ENCODE data around the gene CD34. TPM values are rescaled to one million over a fixed set of nuclear protein-coding genes. Genes with fewer than 3 reads are reported as not detected.
A peak's percentile ranks its signal among the peaks of the same experiment; 100 is the strongest.

Gene CD34
- total RNA-seq, 6 experiments from 2014 or later: 0.31 to 0.60 (median 0.52) TPM

DNA sequence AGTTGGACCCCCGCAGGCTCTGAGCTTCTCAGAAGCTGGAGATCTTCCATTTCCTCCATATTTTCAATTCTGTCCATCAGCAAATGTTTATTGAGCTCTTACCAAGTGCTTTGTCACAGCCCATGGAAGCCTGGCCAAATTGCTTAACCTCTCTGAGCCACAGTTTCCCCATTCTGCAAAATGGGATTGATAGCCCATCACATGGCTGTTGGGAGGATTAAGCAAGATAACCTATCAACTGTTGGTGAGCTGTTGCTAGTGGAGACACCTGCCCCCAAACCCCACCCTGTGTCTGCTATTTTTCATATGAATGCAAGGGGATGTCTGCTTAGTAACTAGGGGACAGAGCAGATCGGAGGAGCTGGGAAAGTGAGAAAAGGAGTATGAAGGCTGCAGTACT, 38.3 kb downstream of the CD34 start:
- H3K27ac Mint-ChIP-seq: no peak overlapping the region
- peaks cover 12% of the 10 kb centered on the region for H3K27me3 Mint-ChIP-seq (ENCODE audit: insufficient read depth)
- H3K36me3 Mint-ChIP-seq (ENCODE audit: low read depth): no peaks in the 10 kb centered on the region
- H3K4me1 Mint-ChIP-seq (ENCODE audit: low read depth): peaks cover 15% of the 10 kb centered on the region
- no peaks in the 10 kb centered on the region for H3K9me3 Mint-ChIP-seq
- H3K4me3 Mint-ChIP-seq: no peak overlapping the region
- TF ChIP-seq, protein P1, sequence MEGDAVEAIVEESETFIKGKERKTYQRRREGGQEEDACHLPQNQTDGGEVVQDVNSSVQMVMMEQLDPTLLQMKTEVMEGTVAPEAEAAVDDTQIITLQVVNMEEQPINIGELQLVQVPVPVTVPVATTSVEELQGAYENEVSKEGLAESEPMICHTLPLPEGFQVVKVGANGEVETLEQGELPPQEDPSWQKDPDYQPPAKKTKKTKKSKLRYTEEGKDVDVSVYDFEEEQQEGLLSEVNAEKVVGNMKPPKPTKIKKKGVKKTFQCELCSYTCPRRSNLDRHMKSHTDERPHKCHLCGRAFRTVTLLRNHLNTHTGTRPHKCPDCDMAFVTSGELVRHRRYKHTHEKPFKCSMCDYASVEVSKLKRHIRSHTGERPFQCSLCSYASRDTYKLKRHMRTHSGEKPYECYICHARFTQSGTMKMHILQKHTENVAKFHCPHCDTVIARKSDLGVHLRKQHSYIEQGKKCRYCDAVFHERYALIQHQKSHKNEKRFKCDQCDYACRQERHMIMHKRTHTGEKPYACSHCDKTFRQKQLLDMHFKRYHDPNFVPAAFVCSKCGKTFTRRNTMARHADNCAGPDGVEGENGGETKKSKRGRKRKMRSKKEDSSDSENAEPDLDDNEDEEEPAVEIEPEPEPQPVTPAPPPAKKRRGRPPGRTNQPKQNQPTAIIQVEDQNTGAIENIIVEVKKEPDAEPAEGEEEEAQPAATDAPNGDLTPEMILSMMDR (IDR thresholded peaks at IDR 0.05): no peak
- DNase-seq: no peak

DNA sequence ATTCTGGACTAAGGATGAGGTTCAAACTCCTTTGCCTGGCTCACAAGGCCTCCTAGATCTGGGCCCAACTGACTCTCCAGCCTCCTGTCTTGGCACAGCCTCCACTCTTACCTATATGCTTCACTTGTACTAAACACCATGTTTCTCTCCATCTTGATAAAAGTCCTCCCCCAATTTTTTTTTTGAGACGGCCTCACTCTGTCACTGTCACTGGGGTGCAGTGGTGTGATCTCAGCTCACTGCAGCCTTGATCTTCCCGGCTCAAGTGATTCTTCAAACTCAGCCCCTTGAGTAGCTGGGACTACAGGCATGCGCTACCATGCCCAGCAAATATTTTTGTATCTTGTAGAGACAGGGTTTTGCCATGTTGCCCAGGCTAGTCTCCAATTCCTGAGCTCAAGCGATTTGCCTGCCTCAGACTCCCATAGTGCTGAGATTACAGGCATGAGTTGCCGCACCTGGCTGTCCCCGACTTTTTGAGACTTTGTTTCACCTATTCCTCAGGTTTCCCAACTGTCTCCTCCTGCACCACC, 39.7 kb downstream of the CD34 start:
- DNase-seq: no peak
- peaks cover 29% of the 10 kb centered on the region for H3K4me1 Mint-ChIP-seq (ENCODE audit: low read depth)
- no peak overlapping the region for H3K4me3 Mint-ChIP-seq

DNA sequence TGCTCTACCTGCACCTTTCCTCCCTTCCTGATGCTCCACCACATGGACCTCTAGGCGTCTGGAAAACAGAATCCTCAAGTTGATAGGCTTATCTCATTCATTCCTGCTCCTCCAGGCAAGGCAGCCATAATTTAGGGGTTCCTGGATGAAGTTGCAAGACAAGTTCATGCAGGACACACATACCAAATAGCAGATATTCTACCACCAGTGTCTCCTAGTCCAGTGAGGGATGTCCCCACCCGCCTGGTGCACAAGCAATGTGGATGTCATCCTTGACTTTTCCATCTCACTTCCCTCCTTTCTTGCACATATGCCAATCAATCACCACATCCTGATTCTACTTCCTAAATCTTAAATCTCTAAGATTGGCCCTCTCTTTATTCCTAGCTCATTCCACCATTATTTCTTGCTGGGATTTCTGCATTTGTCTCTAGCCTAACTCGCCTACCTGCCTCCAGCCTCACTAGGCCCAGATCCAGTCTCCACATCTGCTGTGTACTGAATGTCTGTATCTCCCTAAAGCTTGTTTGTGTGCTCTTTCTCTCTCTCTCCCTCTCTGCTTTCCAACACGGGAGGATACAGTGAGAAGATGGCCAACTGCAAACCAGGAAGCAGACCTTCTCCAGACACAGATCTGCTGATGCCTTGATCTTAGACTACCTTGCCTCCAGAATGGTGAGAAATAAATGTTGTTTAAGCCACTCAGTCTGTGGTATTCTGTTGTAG, 40.5 kb downstream of the CD34 start:
- H3K27me3 Mint-ChIP-seq (ENCODE audit: insufficient read depth): peaks cover 10% of the 10 kb centered on the region
- H3K27ac Mint-ChIP-seq: no peak overlapping the region
- no peak overlapping the region for H3K4me3 Mint-ChIP-seq
- TF ChIP-seq, protein P1 (IDR thresholded peaks at IDR 0.05): no peak
- peaks cover 35% of the 10 kb centered on the region for H3K4me1 Mint-ChIP-seq (ENCODE audit: low read depth)
- peaks cover 18% of the 10 kb centered on the region for H3K36me3 Mint-ChIP-seq (ENCODE audit: low read depth)
- H3K9me3 Mint-ChIP-seq: no peaks in the 10 kb centered on the region
- DNase-seq: no peak

More for the DNA sequence above, 39.7 kb downstream of the CD34 start:
- TF ChIP-seq, protein P1 (IDR thresholded peaks at IDR 0.05): no peak
- H3K27ac Mint-ChIP-seq: no peak overlapping the region
- H3K27me3 Mint-ChIP-seq (ENCODE audit: insufficient read depth): peaks cover 10% of the 10 kb centered on the region
- peaks cover 11% of the 10 kb centered on the region for H3K36me3 Mint-ChIP-seq (ENCODE audit: low read depth)
- no peaks in the 10 kb centered on the region for H3K9me3 Mint-ChIP-seq

DNA sequence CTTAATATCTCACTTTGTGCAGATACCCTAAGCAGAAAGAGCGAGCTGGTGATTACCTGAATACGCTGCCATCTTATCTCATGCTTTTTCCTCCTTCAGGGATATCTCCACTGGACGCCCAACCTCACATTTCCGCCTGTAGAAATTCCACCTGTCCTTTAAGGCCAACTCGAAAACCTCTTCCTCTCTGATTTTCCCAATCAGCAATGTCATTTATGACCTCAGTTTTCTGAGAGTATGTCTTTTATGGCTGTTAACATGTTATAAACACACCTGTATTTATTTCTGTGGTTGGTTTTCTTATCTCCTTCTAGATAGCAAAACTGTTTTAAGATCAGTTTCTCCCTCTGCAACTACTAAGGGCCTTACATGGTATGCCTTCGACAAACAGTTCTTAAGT, 41.1 kb downstream of the CD34 start:
- H3K9me3 Mint-ChIP-seq: no peaks in the 10 kb centered on the region
- H3K4me1 Mint-ChIP-seq (ENCODE audit: low read depth): peaks cover 40% of the 10 kb centered on the region
- peak overlapping the region; percentile 12; the same call in 1 of the 2 replicates for H3K4me3 Mint-ChIP-seq
- peaks cover 10% of the 10 kb centered on the region for H3K27me3 Mint-ChIP-seq (ENCODE audit: insufficient read depth)
- H3K36me3 Mint-ChIP-seq (ENCODE audit: low read depth): peaks cover 24% of the 10 kb centered on the region
- DNase-seq: no peak
- H3K27ac Mint-ChIP-seq: no peak overlapping the region
- TF ChIP-seq, protein P1 (IDR thresholded peaks at IDR 0.05): no peak

DNA sequence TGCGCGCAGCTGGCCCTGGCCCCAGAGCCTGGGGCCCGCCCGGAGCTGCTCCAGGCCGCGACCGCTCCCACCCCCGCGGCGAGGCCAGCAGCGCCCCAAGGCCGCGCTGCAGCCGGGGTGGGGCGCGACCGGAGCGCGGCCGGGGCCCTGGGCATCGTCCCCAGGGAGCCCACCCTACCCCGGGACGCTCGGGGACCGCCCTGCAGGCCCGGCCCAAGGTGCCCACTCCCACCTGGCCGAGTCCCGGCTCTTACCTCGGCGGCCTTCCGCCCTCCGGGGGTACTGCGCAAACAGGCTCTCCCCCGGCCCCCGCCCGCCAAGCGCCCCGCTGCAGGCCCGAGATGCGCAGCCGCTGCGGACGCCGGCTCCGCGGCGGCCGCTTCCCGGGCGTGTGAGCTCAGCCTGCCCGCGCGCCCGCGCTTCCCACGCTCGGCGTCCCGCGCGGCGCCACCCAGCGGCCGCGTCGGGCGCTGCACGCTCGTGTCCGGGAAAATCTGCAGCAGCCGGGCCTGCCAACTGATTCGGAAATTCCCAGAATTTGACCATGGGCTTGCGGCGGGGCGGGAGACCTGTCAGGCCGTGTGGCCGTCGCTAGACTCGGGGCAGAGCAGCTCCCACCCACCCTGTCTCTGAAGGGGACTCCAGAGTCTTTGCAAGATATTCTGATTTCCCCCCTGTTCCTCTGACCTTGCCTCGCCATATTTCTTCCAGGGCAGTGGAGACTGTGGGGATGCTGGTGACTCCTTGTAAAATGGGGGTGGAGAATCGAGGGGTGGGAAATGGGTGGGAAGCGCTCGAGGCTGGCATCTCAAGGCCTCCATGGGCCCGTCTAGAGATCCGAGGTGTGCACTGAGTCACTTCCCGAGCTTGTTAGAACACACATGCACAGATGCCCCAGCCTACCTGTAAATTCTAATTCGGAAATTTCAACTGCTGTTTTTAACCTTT, 41.9 kb downstream of the CD34 start:
- peak overlapping the region; percentile 91 for H3K4me3 Mint-ChIP-seq
- peak overlapping the region; percentile 85 for H3K27ac Mint-ChIP-seq
- peaks cover 48% of the 10 kb centered on the region for H3K4me1 Mint-ChIP-seq (ENCODE audit: low read depth)
- no peaks in the 10 kb centered on the region for H3K9me3 Mint-ChIP-seq
- DNase-seq: peak; percentile 65
- TF ChIP-seq, protein P1 (IDR thresholded peaks at IDR 0.05): peak; percentile 84
- H3K36me3 Mint-ChIP-seq (ENCODE audit: low read depth): peaks cover 29% of the 10 kb centered on the region
- peaks cover 11% of the 10 kb centered on the region for H3K27me3 Mint-ChIP-seq (ENCODE audit: insufficient read depth)
